GM12878 (cell line): ENCODE results near the gene MLF1. TPM values are rescaled to one million over a fixed set of nuclear protein-coding genes. Genes with fewer than 3 reads are reported as not detected.

Experiments
- ATAC-seq: fragments of 200-7000 bp; cut with Tn5 transposase; 3 replicates; pipeline ENCODE4 v1.9.1; 2020; ENCODE audit warnings: mild to moderate bottlenecking, moderate library complexity
- BruUV-seq: library from RNA; stranded (reverse); fragments of 400-500 nt; replicated peaks from 2 replicates; lab custom pipeline; 2021; lab: Mats Ljungman, UMichigan
- CTCF ChIA-PET: fragments of 300-600 bp; sonication (Branson Sonifier 250); formaldehyde crosslinking; extraction: SDS; loops from one replicate; lab custom pipeline; 2021; ENCODE audit warnings: inconsistent platforms; lab: Yijun Ruan, JAX
- POLR2A ChIA-PET: fragments of 350-600 bp; formaldehyde crosslinking; extraction: SDS; loops from one replicate; lab custom pipeline; 2021; ENCODE audit warnings: inconsistent platforms; lab: Charles Lee
- RAD21 ChIA-PET: fragments of 300-600 bp; sonication (Branson Sonifier 250); formaldehyde crosslinking; loops from one replicate; lab custom pipeline; 2023; ENCODE audit warnings: antibody characterized with exemption; ENCODE audit not compliant: unreplicated experiment; lab: Charles Lee
- SMC1A ChIA-PET: fragments of 300-600 bp; sonication (Branson Sonifier 250); formaldehyde crosslinking; loops from one replicate; lab custom pipeline; 2023; ENCODE audit not compliant: unreplicated experiment, uncharacterized antibody; lab: Charles Lee
- DNase-seq: peaks from one replicate; pipeline ENCODE4 v3.0.0-alpha.2; 2011; ENCODE audit warnings: low read depth, low spot score
- FAIRE-seq: peaks from 3 replicates; lab custom pipeline; 2011; peaks lifted over from hg19 to GRCh38; lab: Jason Lieb, UNC
- H2AFZ ChIP-seq: 2 replicates; pipeline ENCODE4 v1.6.0; 2011; ENCODE audit warnings: low read depth, low read length, control low read depth; ENCODE audit not compliant: control insufficient read depth
- H3K27ac ChIP-seq: 2 replicates; pipeline ENCODE4 v1.5.1; 2011; ENCODE audit warnings: control low read depth; ENCODE audit not compliant: control insufficient read depth, insufficient read depth
- H3K27me3 ChIP-seq, 2 experiments: replicated peaks in 1 of 2; 2 replicates each; pipeline versions ENCODE4 v1.6.0 to v1.6.1; 2011; ENCODE audit warnings: low read length in 1 of 2; ENCODE audit not compliant: control insufficient read depth in 2 of 2, insufficient read depth in 2 of 2
- H3K36me3 ChIP-seq, 2 experiments: 2 replicates each; pipeline ENCODE4 v1.5.1; 2011; ENCODE audit warnings: low read length in 1 of 2; ENCODE audit not compliant: control insufficient read depth in 2 of 2, insufficient read depth in 2 of 2
- H3K4me1 ChIP-seq: 2 replicates; pipeline ENCODE4 v1.6.1; 2011; ENCODE audit warnings: mild to moderate bottlenecking, low read length, moderate library complexity, mixed read lengths; ENCODE audit not compliant: control insufficient read depth, insufficient read depth
- H3K4me2 ChIP-seq: 2 replicates; pipeline ENCODE4 v1.6.0; 2011; ENCODE audit warnings: control low read depth; ENCODE audit not compliant: control insufficient read depth, insufficient read depth
- H3K4me3 ChIP-seq: fragments of 200-600 bp; sonication (generic); 2 replicates; pipeline ENCODE4 v1.5.1; 2016
- H3K79me2 ChIP-seq: 2 replicates; pipeline ENCODE4 v1.6.0; 2011; ENCODE audit warnings: low read length; ENCODE audit not compliant: control insufficient read depth, insufficient read depth
- H3K9ac ChIP-seq: 2 replicates; pipeline ENCODE4 v1.8.0; 2011; ENCODE audit warnings: low read length, control low read depth, mixed read lengths; ENCODE audit not compliant: control insufficient read depth, insufficient read depth
- H3K9me3 ChIP-seq: replicated peaks from 3 replicates; pipeline ENCODE4 v1.5.1; 2011; ENCODE audit warnings: mild to moderate bottlenecking, low read length; ENCODE audit not compliant: control insufficient read depth, insufficient read depth
- H4K20me1 ChIP-seq: 2 replicates; pipeline ENCODE4 v1.6.0; 2011; ENCODE audit not compliant: control insufficient read depth, insufficient read depth
- BACH1 ChIP-seq: fragments of 450-650 bp; IDR thresholded peaks from 2 replicates; pipeline ENCODE4 v1.6.1; 2017; ENCODE audit warnings: mild to moderate bottlenecking, borderline replicate concordance
- FOS ChIP-seq: IDR thresholded peaks from 3 replicates; pipeline ENCODE4 v1.6.1; 2011; ENCODE audit warnings: borderline replicate concordance; ENCODE audit not compliant: insufficient read length; ENCODE audit errors: extremely low read depth
- HDAC2 ChIP-seq: fragments of 200-600 bp; sonication (generic); IDR thresholded peaks from 2 replicates; pipeline ENCODE4 v1.6.1; 2017
- HSF1 ChIP-seq: fragments of 150-350 bp; IDR thresholded peaks from 2 replicates; pipeline ENCODE4 v1.6.1; 2014; ENCODE audit warnings: mild to moderate bottlenecking, low read depth, low read length
- IKZF1 ChIP-seq: fragments of 450-650 bp; conservative IDR thresholded peaks from 2 replicates; pipeline ENCODE4 v1.6.1; 2017; ENCODE audit warnings: antibody characterized with exemption, mild to moderate bottlenecking
- IKZF2 ChIP-seq, 2 experiments: fragments of 450-650 bp; IDR thresholded peaks; 2 replicates each; pipeline ENCODE4 v1.6.1; 2017; ENCODE audit warnings: mild to moderate bottlenecking in 2 of 2, moderate library complexity in 2 of 2
- MTA2 ChIP-seq: fragments of 450-650 bp; IDR thresholded peaks from 2 replicates; pipeline ENCODE4 v1.6.1; 2016; ENCODE audit warnings: low read depth, mild to moderate bottlenecking, moderate library complexity
- MXI1 ChIP-seq: fragments of 150-350 bp; IDR thresholded peaks from 2 replicates; pipeline ENCODE4 v1.6.1; 2011; ENCODE audit warnings: low read depth, mild to moderate bottlenecking, inconsistent platforms, low read length, improper control_type of control experiment
- NR2F1 ChIP-seq: fragments of 450-650 bp; conservative IDR thresholded peaks from 2 replicates; pipeline ENCODE4 v1.6.1; 2017; ENCODE audit warnings: mild to moderate bottlenecking
- POLR2A ChIP-seq: IDR thresholded peaks from 2 replicates; pipeline ENCODE4 v1.6.1; 2011; ENCODE audit warnings: low read depth, mild to moderate bottlenecking, low read length
- SIN3A ChIP-seq: IDR thresholded peaks from 2 replicates; pipeline ENCODE4 v1.6.1; 2012; ENCODE audit warnings: low read depth, low read length, improper control_type of control experiment
- SUZ12 ChIP-seq: fragments of 200-600 bp; sonication (generic); IDR thresholded peaks from one replicate; pipeline ENCODE4 v1.6.1; 2018; ENCODE audit warnings: antibody characterized with exemption, mild to moderate bottlenecking; ENCODE audit not compliant: unreplicated experiment
- USF2 ChIP-seq: IDR thresholded peaks from 2 replicates; pipeline ENCODE4 v1.6.1; 2011; ENCODE audit warnings: low read depth, low read length, improper control_type of control experiment, borderline replicate concordance
- ZBTB4 ChIP-seq: fragments of 450-650 bp; formaldehyde crosslinking; IDR thresholded peaks from 2 replicates; pipeline ENCODE4 v1.4.0; 2022; ENCODE audit warnings: mild to moderate bottlenecking, moderate library complexity
- ZNF217 ChIP-seq: fragments of 450-650 bp; IDR thresholded peaks from 2 replicates; pipeline ENCODE4 v1.6.1; 2017; ENCODE audit warnings: antibody characterized with exemption, mild to moderate bottlenecking
- ZNF24 ChIP-seq: fragments of 450-650 bp; IDR thresholded peaks from 2 replicates; pipeline ENCODE4 v1.6.1; 2017; ENCODE audit warnings: antibody characterized with exemption, mild to moderate bottlenecking
- WGBS: methylation state at CpG from one replicate; pipeline ENCODE4 v1.1.6; 2016; ENCODE audit warnings: low lambda C conversion rate; ENCODE audit not compliant: insufficient replicate concordance, insufficient coverage; ENCODE audit errors: missing lambda C conversion rate; 5-methylcytosine and 5-hydroxymethylcytosine counted together
- in situ Hi-C: fragments of 300-500 bp; cut with MboI; formaldehyde crosslinking; loops from 9 replicates; pipeline ENCODE4 v1.14.3; 2018; ENCODE audit warnings: mixed read lengths
- intact Hi-C: fragments of 100-400 bp; cut with micrococcal nuclease; formaldehyde crosslinking; loops from one replicate; pipeline ENCODE4 v1.14.2; 2022; ENCODE audit not compliant: unreplicated experiment
- polyA plus RNA-seq, 11 experiments: library from polyadenylated mRNA; depleted of rRNA in 4 of 11; unstranded in 6 of 11; stranded (reverse) in 5 of 11; fragments of >200 nt; fragmentation: Nextera tagmentation in 4 of 11; fragmentation: Illumina TruSeq in 1 of 11; extraction: Ambion mirVana in 4 of 11; extraction: Trizol in 1 of 11; gene quantifications; 1 replicate in 1 of 11; 2 replicates in 10 of 11; pipeline versions ENCODE4 v1.2.1 to v1.2.3, GENCODE V29; 2011 to 2016; ENCODE audit warnings: inconsistent platforms in 2 of 11, missing spikeins in 2 of 11, low read depth in 1 of 11
- total RNA-seq, 4 experiments: library from RNA; depleted of rRNA in 3 of 4; stranded (reverse); fragments of >200 nt in 3 of 4; fragmentation: Illumina TruSeq in 1 of 4; extraction: Trizol in 1 of 4; gene quantifications; 2 replicates each; pipeline versions ENCODE4 v1.2.1 to v1.2.3, GENCODE V29; 2013 to 2021

The MLF1 gene
- total and polyA plus RNA-seq, 10 of the 15 experiments (the other 5 are each of a cell fraction or from before 2014, with no cell fraction given) = 0.19 to 0.69 (median 0.40) TPM; not detected in 2

- H3K9me3 ChIP-seq = no peaks in the 10 kb centered on the region
- H3K79me2 ChIP-seq = peaks cover 20% of the 10 kb centered on the region
- TF ChIP-seq FOS (no peak), BACH1 (no peak), HSF1 (no peak), USF2 (no peak), HDAC2 (no peak), ZNF217 (no peak), NR2F1 (no peak), MTA2 (no peak), SUZ12 (no peak), ZNF24 (no peak), ZBTB4 (CRISPR knock-in tag) (no peak), POLR2A (no peak), IKZF1 (no peak), MXI1 (no peak), SIN3A (no peak), IKZF2 (IDR thresholded peaks at IDR 0.05) (no peak)
- ChIA-PET RAD21 (no interaction called here), SMC1A (interaction anchor here (1.1 to 1.4 kb wide), 2 partner anchors 23 to 30 kb away, joined by 3 read pairs; partner anchors contain the start of gene LXN), CTCF (interaction anchor here (0.6 to 1.8 kb wide), 4 partner anchors 11 to 102 kb away, joined by 3 to 9 read pairs (median 4); no protein-coding TSS in a partner anchor), POLR2A (no interaction called here)
- no peak overlapping the region for H3K4me3 ChIP-seq
- intact Hi-C loops (loop anchor here (10.0 kb wide), 1 partner anchor 527 kb away; the partner anchor contains the start of gene RSRC1), in situ Hi-C loops (no loop called here)
- 77% methylated on average over 7 of the region's 7 CpGs for WGBS
- H3K9ac ChIP-seq = no peak overlapping the region
- no peak overlapping the region for H2AFZ ChIP-seq
- H3K27me3 ChIP-seq = no peaks in the 10 kb centered on the region
- BruUV-seq = no TSS peak
- no peak for DNase-seq
- no peaks in the 10 kb centered on the region for H4K20me1 ChIP-seq
- no peak for FAIRE-seq
- no peak for ATAC-seq
- no peak overlapping the region for H3K27ac ChIP-seq
- no peaks in the 10 kb centered on the region for H3K36me3 ChIP-seq
- H3K4me2 ChIP-seq = no peak overlapping the region
- H3K4me1 ChIP-seq = no peaks in the 10 kb centered on the region
Measured at GRCh38 chr3:158642005-158642404, 71.0 kb downstream of the MLF1 start.
